Stomach (tissue), 9 donors: ENCODE results near the gene CD52. TPM values are rescaled to one million over a fixed set of nuclear protein-coding genes. Genes with fewer than 3 reads are reported as not detected.

Experiments
- DNase-seq, 2 donors: peaks; one replicate each; pipeline versions ENCODE4 v3.0.0 to v3.0.0-alpha.2; 2013 to 2019
- H3K27ac ChIP-seq, 5 donors: fragments of 200-600 bp in 4 of 5; sonication (generic) in 4 of 5; one replicate each; pipeline ENCODE4 v1.5.1; 2013 to 2019; ENCODE audit warnings: mild to moderate bottlenecking in 1 of 5, moderate library complexity in 1 of 5
- H3K27me3 ChIP-seq, 3 donors: fragments of 200-600 bp; sonication (generic); one replicate each; pipeline ENCODE4 v1.5.1; 2017 to 2019; ENCODE audit warnings: mixed run types in 1 of 3
- H3K36me3 ChIP-seq, 4 donors: fragments of 200-600 bp; sonication (generic); 1 replicate in 3 of 4; 2 replicates in 1 of 4; pipeline ENCODE4 v1.5.1; 2016 to 2019
- H3K4me1 ChIP-seq, 4 donors: fragments of 200-600 bp; sonication (generic); one replicate each; pipeline ENCODE4 v1.5.1; 2016 to 2019
- H3K4me3 ChIP-seq, 4 donors: fragments of 200-600 bp; sonication (generic) in 3 of 4; one replicate each; pipeline ENCODE4 v1.5.1; 2016 to 2019; ENCODE audit warnings: mild to moderate bottlenecking in 1 of 4
- H3K9me3 ChIP-seq, 4 donors: fragments of 200-600 bp; sonication (generic); one replicate each; pipeline ENCODE4 v1.5.1; 2016 to 2019
- CTCF ChIP-seq, 7 experiments: fragments of 450-650 bp in 4 of 7; fragments of 200-600 bp in 3 of 7; sonication (generic) in 3 of 7; IDR thresholded peaks; one replicate each; pipeline ENCODE4 v1.5.1; 2016 to 2019; ENCODE audit warnings: antibody characterized with exemption in 7 of 7, control low read depth in 2 of 7, mild to moderate bottlenecking in 1 of 7
- EP300 ChIP-seq: sonication (generic); formaldehyde crosslinking; IDR thresholded peaks from one replicate; pipeline ENCODE4 v1.6.1; 2017; ENCODE audit warnings: antibody characterized with exemption
- POLR2A ChIP-seq, 4 donors: fragments of 450-650 bp; IDR thresholded peaks; one replicate each; pipeline ENCODE4 v1.6.1; 2016; ENCODE audit warnings: antibody characterized with exemption in 4 of 4, control low read depth in 2 of 4, mild to moderate bottlenecking in 1 of 4, moderate library complexity in 1 of 4
- POLR2AphosphoS5 ChIP-seq, 3 donors: sonication (generic); formaldehyde crosslinking; IDR thresholded peaks; one replicate each; pipeline ENCODE4 v1.6.1; 2016; ENCODE audit warnings: antibody characterized with exemption in 3 of 3
- WGBS, 5 donors: extraction: QIAGEN DNeasy Blood & Tissue Kit in 3 of 5; methylation state at CpG; one replicate each; pipeline versions ENCODE4 v1.1.5 to v1.1.7; 2013 to 2018; 5-methylcytosine and 5-hydroxymethylcytosine counted together
- intact Hi-C: fragments of 100-400 bp; cut with DNase I; formaldehyde crosslinking; loops from one replicate; pipeline ENCODE4 v1.15.1; 2023; ENCODE audit warnings: low total_unique reads
- polyA plus RNA-seq, 3 donors: library from polyadenylated mRNA; stranded (reverse); fragments of 200-250 nt; gene quantifications; one replicate each; pipeline ENCODE4 v1.2.3, GENCODE V29; 2013
- total RNA-seq, 5 donors: library from RNA; depleted of rRNA; stranded (reverse); fragments of >200 nt; gene quantifications; one replicate each; pipeline versions ENCODE4 v1.1.0 to v1.2.3, GENCODE V29; 2014 to 2016
- donor health status: healthy with polysubstance abuse.
- donor health status: Bipolar disorder and iron deficiency.
- donor health status: healthy.

The CD52 gene
- total and polyA plus RNA-seq, 8 donors, result 5.1 to 68.2 (median 21.2) TPM; not detected in 2

- H3K4me1 ChIP-seq, result peaks cover 12 to 50% (median 15%) of the 10 kb centered on the region in 4 donors
- no peak overlapping the region for H3K27ac ChIP-seq
- H3K27me3 ChIP-seq, result peaks cover 15 to 91% (median 18%) of the 10 kb centered on the region in 3 donors
- TF ChIP-seq POLR2AphosphoS5 (IDR thresholded peaks at IDR 0.05) (no peak), POLR2A (IDR thresholded peaks at IDR 0.05) (no peak), EP300 (no peak), CTCF (IDR thresholded peaks at IDR 0.05) (no peak)
- H3K4me3 ChIP-seq, result peak overlapping the region; percentile 28 to 39 (median 35)
- no peaks in the 10 kb centered on the region for H3K36me3 ChIP-seq
- WGBS, 5 donors, result 52 to 59% (median 56%) methylated on average over 17 to 27 of the region's 27 CpGs
- H3K9me3 ChIP-seq, result no peaks in the 10 kb centered on the region
- no peak for DNase-seq
- intact Hi-C loops, result no loop called here
Measured at GRCh38 chr1:26360807-26361604, 43.2 kb downstream of the CD52 start.

- intact Hi-C loops, result no loop called here
- H3K27me3 ChIP-seq, result peaks cover 15 to 89% (median 18%) of the 10 kb centered on the region in 3 donors
- TF ChIP-seq CTCF (IDR thresholded peaks at IDR 0.05) (no peak), POLR2A (IDR thresholded peaks at IDR 0.05) (no peak), POLR2AphosphoS5 (IDR thresholded peaks at IDR 0.05) (no peak), EP300 (no peak)
- peaks cover 12 to 50% (median 15%) of the 10 kb centered on the region in 4 donors for H3K4me1 ChIP-seq
- no peak overlapping the region for H3K27ac ChIP-seq
- 83 to 92% (median 87%) methylated on average over 10 to 12 of the region's 12 CpGs for WGBS, 5 donors
- H3K4me3 ChIP-seq, result no peak overlapping the region
- H3K36me3 ChIP-seq, result no peaks in the 10 kb centered on the region
- DNase-seq, result no peak
- no peaks in the 10 kb centered on the region for H3K9me3 ChIP-seq
Measured at GRCh38 chr1:26361605-26362122, 43.9 kb downstream of the CD52 start.

GRCh38 chr1:26362331-26362730 lies 44.6 kb downstream of the CD52 start:
- TF ChIP-seq POLR2A (IDR thresholded peaks at IDR 0.05), result no peak
- WGBS, 5 donors, result 92 to 96% (median 94%) methylated on average over 3 of the region's 3 CpGs
- Histone ChIP-seq H3K27me3 (peaks cover 17 to 89% (median 18%) of the 10 kb centered on the region in 3 donors), H3K4me3 (no peak overlapping the region), H3K4me1 (peaks cover 12 to 43% (median 15%) of the 10 kb centered on the region in 4 donors), H3K36me3 (no peaks in the 10 kb centered on the region), H3K27ac (no peak overlapping the region), H3K9me3 (no peaks in the 10 kb centered on the region)
- DNase-seq, result no peak
- intact Hi-C loops, result no loop called here

GRCh38 chr1:26363549-26364448 lies 46.0 kb downstream of the CD52 start:
- H3K4me3 ChIP-seq, result no peak overlapping the region
- peaks cover 18 to 88% (median 19%) of the 10 kb centered on the region in 3 donors for H3K27me3 ChIP-seq
- no peak for TF ChIP-seq EP300
- no peak for TF ChIP-seq POLR2A (IDR thresholded peaks at IDR 0.05)
- TF ChIP-seq CTCF (IDR thresholded peaks at IDR 0.05), result peak in 5 of 7 experiments; percentile 72 to 94 (median 76)
- peak in 1 of 3 donors; percentile 43 for TF ChIP-seq POLR2AphosphoS5 (IDR thresholded peaks at IDR 0.05)
- 26 to 32% (median 29%) methylated on average over 25 to 26 of the region's 26 CpGs for WGBS, 5 donors
- H3K4me1 ChIP-seq, result peaks cover 12 to 34% (median 15%) of the 10 kb centered on the region in 4 donors
- H3K27ac ChIP-seq, result no peak overlapping the region
- H3K36me3 ChIP-seq, result no peaks in the 10 kb centered on the region
- no peaks in the 10 kb centered on the region for H3K9me3 ChIP-seq
- DNase-seq, result peak; percentile 85 to 89
- intact Hi-C loops, result no loop called here
